Parathyroid adenoma (tissue), 2 donors: Measurements from ENCODE around the gene SLC25A36.

Experiments used
- H2AFZ ChIP-seq: fragments of 300-600 bp; sonication (generic); one replicate; pipeline ENCODE4 v1.7.0; 2017; ENCODE audit warnings: antibody characterized with exemption, mild to moderate bottlenecking
- H3K27ac ChIP-seq: fragments of 300-600 bp; sonication (generic); one replicate; pipeline ENCODE4 v1.7.0; 2017
- H3K27me3 ChIP-seq: fragments of 300-600 bp; sonication (generic); one replicate; pipeline ENCODE4 v1.7.0; 2017; ENCODE audit warnings: low read length; ENCODE audit not compliant: control insufficient read depth, insufficient read depth
- H3K36me3 ChIP-seq: fragments of 300-600 bp; sonication (generic); one replicate; pipeline ENCODE4 v1.7.0; 2017; ENCODE audit warnings: low read length; ENCODE audit not compliant: control insufficient read depth, insufficient read depth
- H3K4me1 ChIP-seq: fragments of 300-600 bp; sonication (generic); one replicate; pipeline ENCODE4 v1.7.0; 2017; ENCODE audit warnings: control low read depth
- H3K4me2 ChIP-seq: fragments of 300-600 bp; sonication (generic); one replicate; pipeline ENCODE4 v1.7.0; 2017; ENCODE audit warnings: low read length
- H3K4me3 ChIP-seq: fragments of 300-600 bp; sonication (generic); one replicate; pipeline ENCODE4 v1.7.0; 2017; ENCODE audit warnings: low read depth, low read length
- H3K79me2 ChIP-seq: fragments of 300-600 bp; sonication (generic); one replicate; pipeline ENCODE4 v1.7.0; 2017; ENCODE audit warnings: control low read depth
- H3K9ac ChIP-seq: fragments of 300-600 bp; sonication (generic); one replicate; pipeline ENCODE4 v1.7.0; 2017; ENCODE audit warnings: mild to moderate bottlenecking
- H3K9me3 ChIP-seq: fragments of 300-600 bp; sonication (generic); one replicate; pipeline ENCODE4 v1.7.0; 2017; ENCODE audit warnings: low read length; ENCODE audit not compliant: control insufficient read depth
- CTCF ChIP-seq: fragments of 300-600 bp; sonication (generic); IDR thresholded peaks from one replicate; pipeline ENCODE4 v1.7.0; 2017; ENCODE audit warnings: antibody characterized with exemption, mild to moderate bottlenecking
- donor health status: primary hyperparathyroidism.

Gene SLC25A36

GRCh38 chr3:141021261-141021660 is 79.6 kb downstream of the SLC25A36 start:
- no peak overlapping the region for H3K27ac ChIP-seq
- TF ChIP-seq CTCF, result no peak

More at GRCh38 chr3:141021261-141021660, 79.6 kb downstream of the SLC25A36 start:
- no peaks in the 10 kb centered on the region for H3K79me2 ChIP-seq
- H3K9ac ChIP-seq, result no peak overlapping the region
- no peak overlapping the region for H2AFZ ChIP-seq
- H3K9me3 ChIP-seq, result no peaks in the 10 kb centered on the region
- H3K36me3 ChIP-seq, result no peaks in the 10 kb centered on the region
- no peak overlapping the region for H3K4me2 ChIP-seq
- H3K27me3 ChIP-seq, result no peaks in the 10 kb centered on the region
- H3K4me1 ChIP-seq, result no peaks in the 10 kb centered on the region
- H3K4me3 ChIP-seq, result no peak overlapping the region
